ENCODE measurements around the gene ECE1. TPM values are rescaled to one million over a fixed set of nuclear protein-coding genes. Genes with fewer than 3 reads are reported as not detected.

Gene ECE1
- total and polyA plus RNA-seq, 9 donors: 37.3 to 313 (median 119) TPM

GRCh38 chr1:21220815-21221214, 69.4 kb downstream of the ECE1 start:
- no peaks in the 10 kb centered on the region for H3K27me3 ChIP-seq
- no peaks in the 10 kb centered on the region for H3K4me1 ChIP-seq (ENCODE audit: insufficient read depth)
- DNase-seq: no peak
- no peak overlapping the region for H3K4me3 ChIP-seq
- 72 to 80% (median 73%) methylated on average over 7 of the region's 7 CpGs for WGBS, 3 donors
- H3K9me3 ChIP-seq: no peaks in the 10 kb centered on the region
- no peaks in the 10 kb centered on the region for H3K36me3 ChIP-seq
- TF ChIP-seq CTCF (IDR thresholded peaks at IDR 0.05): no peak
- no peak for TF ChIP-seq POLR2A (IDR thresholded peaks at IDR 0.05)
- no peak for TF ChIP-seq EP300 (IDR thresholded peaks at IDR 0.05)
- H3K27ac ChIP-seq: no peak overlapping the region
- intact Hi-C loops (cut with DNase I): no loop called here

- TF ChIP-seq POLR2A (IDR thresholded peaks at IDR 0.05) (no peak), EP300 (IDR thresholded peaks at IDR 0.05) (no peak), CTCF (IDR thresholded peaks at IDR 0.05) (no peak)
- DNase-seq: no peak
- Histone ChIP-seq H3K9me3 (no peaks in the 10 kb centered on the region), H3K36me3 (no peaks in the 10 kb centered on the region), H3K27ac (no peak overlapping the region), H3K27me3 (no peaks in the 10 kb centered on the region), H3K4me3 (no peak overlapping the region), H3K4me1 (ENCODE audit: insufficient read depth) (no peaks in the 10 kb centered on the region)
- 87 to 91% (median 89%) methylated on average over 21 of the region's 21 CpGs for WGBS, 3 donors
- intact Hi-C loops (cut with DNase I): no loop called here
Measured at GRCh38 chr1:21219674-21220073, 70.6 kb downstream of the ECE1 start.

GRCh38 chr1:21217812-21218596, 72.3 kb downstream of the ECE1 start:
- Histone ChIP-seq H3K9me3 (no peaks in the 10 kb centered on the region), H3K4me3 (no peak overlapping the region), H3K27ac (no peak overlapping the region), H3K36me3 (no peaks in the 10 kb centered on the region), H3K4me1 (ENCODE audit: insufficient read depth) (no peaks in the 10 kb centered on the region), H3K27me3 (no peaks in the 10 kb centered on the region)
- no peak for TF ChIP-seq POLR2A (IDR thresholded peaks at IDR 0.05)
- TF ChIP-seq CTCF (IDR thresholded peaks at IDR 0.05): peak in 1 of 3 donors; percentile 29
- TF ChIP-seq EP300 (IDR thresholded peaks at IDR 0.05): no peak
- WGBS, 3 donors: 75 to 84% (median 78%) methylated on average over 20 of the region's 20 CpGs
- DNase-seq: peak in 2 of 5 donors; percentile 46 to 62
- intact Hi-C loops (cut with DNase I): no loop called here

GRCh38 chr1:21216835-21217811, 73.1 kb downstream of the ECE1 start:
- no peak overlapping the region for H3K4me3 ChIP-seq
- no peaks in the 10 kb centered on the region for H3K4me1 ChIP-seq (ENCODE audit: insufficient read depth)
- 77 to 81% (median 79%) methylated on average over 17 to 19 of the region's 19 CpGs for WGBS, 3 donors
- peak in 4 of 5 donors; percentile 53 to 67 (median 62) for DNase-seq
- no peaks in the 10 kb centered on the region for H3K9me3 ChIP-seq
- TF ChIP-seq POLR2A (IDR thresholded peaks at IDR 0.05): no peak
- no peak for TF ChIP-seq EP300 (IDR thresholded peaks at IDR 0.05)
- TF ChIP-seq CTCF (IDR thresholded peaks at IDR 0.05): peak; percentile 38 to 63 (median 55)
- H3K36me3 ChIP-seq: no peaks in the 10 kb centered on the region
- H3K27me3 ChIP-seq: no peaks in the 10 kb centered on the region
- intact Hi-C loops (cut with DNase I): no loop called here
- H3K27ac ChIP-seq: no peak overlapping the region

Data from ovary (tissue), 9 donors.